PC-3 (cell line): ENCODE results near the gene DOK7. TPM values are rescaled to one million over a fixed set of nuclear protein-coding genes. Genes with fewer than 3 reads are reported as not detected.
"Not testable (repeated sequence)": the region's sequence is repeated elsewhere in the genome, so short reads cannot be mapped to it uniquely, and the experiment has no call there.

Experiments
- ATAC-seq: fragments of 200-7000 bp; cut with Tn5 transposase; 2 replicates; pipeline ENCODE4 v1.9.1; 2020; ENCODE audit warnings: mild to moderate bottlenecking, moderate library complexity
- BruUV-seq: library from RNA; stranded (reverse); fragments of 400-500 nt; replicated peaks from 2 replicates; lab custom pipeline; 2021; lab: Mats Ljungman, UMichigan
- CTCF ChIA-PET: fragments of 300-600 bp; sonication (Branson Sonifier 250); formaldehyde crosslinking; loops from one replicate; lab custom pipeline; 2022; ENCODE audit warnings: antibody characterized with exemption; lab: Charles Lee
- POLR2A ChIA-PET: fragments of 300-600 bp; sonication (Branson Sonifier 250); formaldehyde crosslinking; loops from one replicate; lab custom pipeline; 2022; ENCODE audit warnings: antibody characterized with exemption; ENCODE audit not compliant: unreplicated experiment; lab: Charles Lee
- DNase-seq: peaks from one replicate; pipeline ENCODE4 v3.0.0-alpha.2; 2015
- H2AFZ ChIP-seq: fragments of 300-600 bp; sonication (generic); 2 replicates; pipeline ENCODE4 v1.6.0; 2016; ENCODE audit warnings: antibody characterized with exemption, low read length
- H3F3A ChIP-seq: fragments of 300-600 bp; sonication (generic); one replicate; pipeline ENCODE4 v1.6.0; 2017; ENCODE audit warnings: antibody characterized with exemption, low read length, control low read depth, mild to moderate bottlenecking; ENCODE audit not compliant: unreplicated experiment
- H3K27ac ChIP-seq: fragments of 300-600 bp; sonication (generic); 2 replicates; pipeline ENCODE4 v1.5.1; 2016; ENCODE audit warnings: mild to moderate bottlenecking, low read length
- H3K27me3 ChIP-seq: fragments of 300-600 bp; sonication (generic); 2 replicates; pipeline ENCODE4 v1.6.1; 2016; ENCODE audit warnings: low read length, mixed read lengths
- H3K36me3 ChIP-seq: fragments of 300-600 bp; sonication (generic); 2 replicates; pipeline ENCODE4 v1.6.1; 2016; ENCODE audit warnings: low read depth, mixed run types, low read length, mixed read lengths
- H3K4me1 ChIP-seq: fragments of 300-600 bp; sonication (generic); 2 replicates; pipeline ENCODE4 v1.5.1; 2016; ENCODE audit warnings: low read length; ENCODE audit not compliant: insufficient read depth
- H3K4me2 ChIP-seq: fragments of 300-600 bp; sonication (generic); 2 replicates; pipeline ENCODE4 v1.6.0; 2016; ENCODE audit warnings: low read length
- H3K4me3 ChIP-seq: fragments of 300-600 bp; sonication (generic); 2 replicates; pipeline ENCODE4 v1.5.1; 2016; ENCODE audit warnings: mild to moderate bottlenecking, low read length, mixed read lengths
- H3K79me2 ChIP-seq: fragments of 300-600 bp; sonication (generic); 2 replicates; pipeline ENCODE4 v1.6.1; 2017; ENCODE audit warnings: low read length, mixed read lengths
- H3K9ac ChIP-seq: fragments of 300-600 bp; sonication (generic); 2 replicates; pipeline ENCODE4 v1.6.0; 2016; ENCODE audit warnings: mild to moderate bottlenecking, low read length
- H3K9me2 ChIP-seq: fragments of 300-600 bp; sonication (generic); replicated peaks from 2 replicates; pipeline ENCODE4 v1.6.1; 2016; ENCODE audit warnings: mixed run types, low read length, mixed read lengths
- H3K9me3 ChIP-seq: fragments of 300-600 bp; sonication (generic); 2 replicates; pipeline ENCODE4 v1.6.1; 2016; ENCODE audit warnings: low read length, mixed read lengths
- H4K20me1 ChIP-seq: fragments of 300-600 bp; sonication (generic); 2 replicates; pipeline ENCODE4 v1.6.1; 2016; ENCODE audit warnings: low read length, mixed read lengths
- EZH2 ChIP-seq: fragments of 300-600 bp; sonication (generic); IDR thresholded peaks from one replicate; pipeline ENCODE4 v1.6.1; 2017; ENCODE audit warnings: antibody characterized with exemption, mild to moderate bottlenecking, low read length; ENCODE audit not compliant: unreplicated experiment
- EZH2phosphoT487 ChIP-seq: fragments of 300-600 bp; sonication (generic); IDR thresholded peaks from 2 replicates; pipeline ENCODE4 v1.6.1; 2018; ENCODE audit warnings: mild to moderate bottlenecking, antibody characterized with exemption, low read length, borderline replicate concordance
- intact Hi-C: fragments of 100-400 bp; cut with micrococcal nuclease; formaldehyde crosslinking; loops from 2 replicates; pipeline ENCODE4 v1.9.0; 2023
- total RNA-seq: library from RNA; depleted of rRNA; stranded (reverse); fragments of >200 nt; gene quantifications from 2 replicates; pipeline ENCODE4 v1.2.3, GENCODE V29; 2014; rRNA removed
- TF ChIP-seq, protein P1 (sequence below): fragments of 300-600 bp; sonication (generic); conservative IDR thresholded peaks from 2 replicates; pipeline ENCODE4 v1.5.1; 2017; ENCODE audit warnings: antibody characterized with exemption, low read depth, mild to moderate bottlenecking, low read length

DOK7 gene
- total RNA-seq, 1 experiment from 2014 or later, result 2.5 TPM

DNA sequence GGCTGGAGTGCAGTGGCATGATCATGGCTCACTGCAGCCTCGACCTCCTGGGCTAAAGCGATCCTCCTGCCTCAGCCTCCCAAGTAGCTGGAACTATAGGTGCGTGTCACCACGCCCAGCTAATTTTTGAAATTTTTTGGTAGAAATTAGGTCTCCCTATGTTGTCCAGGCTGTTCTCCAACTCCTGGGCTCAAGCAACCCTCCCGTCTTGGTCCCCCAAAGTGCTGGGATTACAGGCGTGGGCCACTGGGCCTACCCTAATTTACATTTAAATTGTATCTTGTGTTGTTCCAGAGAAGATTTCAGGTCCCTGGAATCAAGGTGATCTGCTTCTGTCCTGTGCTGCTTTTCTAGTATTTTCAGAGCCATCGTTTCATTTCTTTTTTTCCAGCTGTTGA, 70.3 kb downstream of the DOK7 start:
- peaks cover 35% of the 10 kb centered on the region for H3K79me2 ChIP-seq
- ChIA-PET POLR2A (no interaction called here), CTCF (no interaction called here)
- TF ChIP-seq EZH2, result no peak
- TF ChIP-seq EZH2phosphoT487, result no peak
- TF ChIP-seq, protein P1, sequence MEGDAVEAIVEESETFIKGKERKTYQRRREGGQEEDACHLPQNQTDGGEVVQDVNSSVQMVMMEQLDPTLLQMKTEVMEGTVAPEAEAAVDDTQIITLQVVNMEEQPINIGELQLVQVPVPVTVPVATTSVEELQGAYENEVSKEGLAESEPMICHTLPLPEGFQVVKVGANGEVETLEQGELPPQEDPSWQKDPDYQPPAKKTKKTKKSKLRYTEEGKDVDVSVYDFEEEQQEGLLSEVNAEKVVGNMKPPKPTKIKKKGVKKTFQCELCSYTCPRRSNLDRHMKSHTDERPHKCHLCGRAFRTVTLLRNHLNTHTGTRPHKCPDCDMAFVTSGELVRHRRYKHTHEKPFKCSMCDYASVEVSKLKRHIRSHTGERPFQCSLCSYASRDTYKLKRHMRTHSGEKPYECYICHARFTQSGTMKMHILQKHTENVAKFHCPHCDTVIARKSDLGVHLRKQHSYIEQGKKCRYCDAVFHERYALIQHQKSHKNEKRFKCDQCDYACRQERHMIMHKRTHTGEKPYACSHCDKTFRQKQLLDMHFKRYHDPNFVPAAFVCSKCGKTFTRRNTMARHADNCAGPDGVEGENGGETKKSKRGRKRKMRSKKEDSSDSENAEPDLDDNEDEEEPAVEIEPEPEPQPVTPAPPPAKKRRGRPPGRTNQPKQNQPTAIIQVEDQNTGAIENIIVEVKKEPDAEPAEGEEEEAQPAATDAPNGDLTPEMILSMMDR, result no peak
- no peaks in the 10 kb centered on the region for H3K9me3 ChIP-seq
- DNase-seq, result no peak
- no peaks in the 10 kb centered on the region for H3F3A ChIP-seq
- intact Hi-C loops, result loop anchor here (5.0 kb wide), 1 partner anchor 424 kb away; no protein-coding TSS in a partner anchor
- no peak for ATAC-seq
- H3K36me3 ChIP-seq, result no peaks in the 10 kb centered on the region; the same call in 1 of the 2 replicates
- peaks cover 17% of the 10 kb centered on the region; the same call in 1 of the 2 replicates for H4K20me1 ChIP-seq
- H3K27ac ChIP-seq, result no peak overlapping the region
- no peak overlapping the region for H3K9ac ChIP-seq
- H3K4me3 ChIP-seq, result no peak overlapping the region
- no TSS peak for BruUV-seq
- no peaks in the 10 kb centered on the region for H3K9me2 ChIP-seq
- no peak overlapping the region for H3K4me2 ChIP-seq
- H2AFZ ChIP-seq, result no peak overlapping the region
- no peaks in the 10 kb centered on the region for H3K27me3 ChIP-seq
- H3K4me1 ChIP-seq, result peaks cover 8% of the 10 kb centered on the region; the same call in 1 of the 2 replicates

DNA sequence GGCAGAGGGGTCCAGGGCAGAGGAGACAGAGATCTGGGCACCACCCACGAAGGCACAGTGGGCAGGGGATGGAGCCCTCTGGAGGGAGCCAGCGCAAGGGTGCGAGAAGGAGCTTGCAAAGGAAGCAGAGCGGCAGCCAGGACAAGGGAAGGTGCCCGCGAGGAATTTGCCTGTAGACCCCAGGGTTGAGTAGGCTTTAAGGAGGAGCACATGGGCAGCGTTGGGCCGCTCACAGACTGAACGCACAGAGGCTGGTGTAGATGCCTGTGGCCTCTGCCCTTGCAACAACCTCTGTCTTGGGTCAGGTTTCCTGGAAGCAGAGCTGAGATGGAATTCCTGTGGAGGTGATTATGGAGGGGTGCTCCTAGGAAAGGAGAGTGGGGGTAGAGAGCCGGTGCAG, 72.7 kb downstream of the DOK7 start:
- H3K9me2 ChIP-seq, H3K9me3 ChIP-seq, H3K27ac ChIP-seq, H3K9ac ChIP-seq, POLR2A ChIA-PET, H3K4me3 ChIP-seq, H3K4me2 ChIP-seq, DNase-seq, intact Hi-C loops, H4K20me1 ChIP-seq, H3K36me3 ChIP-seq, H3K4me1 ChIP-seq, BruUV-seq, H3F3A ChIP-seq, H2AFZ ChIP-seq, ATAC-seq, H3K27me3 ChIP-seq, CTCF ChIA-PET: not testable (repeated sequence)
- peaks cover 13% of the 10 kb centered on the region for H3K79me2 ChIP-seq

DNA sequence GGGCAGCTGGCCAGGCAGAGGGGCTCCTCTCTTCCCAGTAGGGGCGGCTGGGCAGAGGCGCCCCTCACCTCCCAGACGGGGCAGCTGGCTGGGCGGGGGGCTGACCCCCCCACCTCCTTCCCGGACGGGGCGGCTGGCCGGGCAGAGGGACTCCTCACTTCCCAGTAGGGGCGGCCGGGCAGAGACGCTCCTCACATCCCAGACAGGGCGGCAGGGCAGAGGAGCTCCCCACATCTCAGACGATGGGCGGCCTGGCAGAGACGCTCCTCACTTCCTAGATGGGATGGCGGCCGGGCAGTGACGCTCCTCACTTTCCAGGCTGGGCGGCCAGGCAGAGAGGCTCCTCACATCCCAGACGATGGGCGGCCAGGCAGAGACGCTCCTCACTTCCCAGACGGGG, 75.8 kb downstream of the DOK7 start:
- POLR2A ChIA-PET, DNase-seq, ATAC-seq, H2AFZ ChIP-seq, H3F3A ChIP-seq, H3K27ac ChIP-seq, H4K20me1 ChIP-seq, H3K9me3 ChIP-seq, intact Hi-C loops, H3K4me2 ChIP-seq, H3K36me3 ChIP-seq, H3K9ac ChIP-seq, H3K27me3 ChIP-seq, H3K9me2 ChIP-seq, CTCF ChIA-PET, H3K79me2 ChIP-seq, BruUV-seq, H3K4me3 ChIP-seq, H3K4me1 ChIP-seq: not testable (repeated sequence)

DNA sequence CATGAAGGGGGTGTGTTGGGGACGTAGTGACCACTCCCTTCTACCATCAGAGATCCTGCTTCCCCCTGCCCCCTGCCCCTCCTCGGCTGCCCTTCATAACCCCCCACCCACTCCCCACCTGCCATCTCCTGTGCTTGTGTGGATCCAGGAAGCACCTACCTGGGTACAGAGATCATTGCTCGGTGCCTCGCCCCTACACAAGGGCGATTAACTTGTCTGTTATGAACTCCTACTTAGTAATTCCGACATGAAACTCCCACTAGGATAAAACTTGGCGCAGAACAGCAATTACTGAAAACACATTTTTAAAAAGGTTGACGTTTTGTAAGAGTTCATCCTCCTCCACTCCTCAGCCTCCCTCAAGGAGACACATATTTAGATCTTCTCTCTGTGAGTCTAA, 80.3 kb downstream of the DOK7 start:
- H3K4me3 ChIP-seq, DNase-seq, H3K9me3 ChIP-seq, intact Hi-C loops, H3K9ac ChIP-seq, CTCF ChIA-PET, H4K20me1 ChIP-seq, H2AFZ ChIP-seq, H3K36me3 ChIP-seq, H3K4me1 ChIP-seq, H3K79me2 ChIP-seq, H3K4me2 ChIP-seq, ATAC-seq, BruUV-seq, H3K27ac ChIP-seq, H3F3A ChIP-seq, H3K27me3 ChIP-seq, POLR2A ChIA-PET, H3K9me2 ChIP-seq: not testable (repeated sequence)

Other genes with a start within 250 kb of the DOK7 start
- 0.77 and 1.3 TPM in 2 replicates for gene MSANTD1, start 214.1 kb upstream of the DOK7 start, total RNA-seq
- gene RGS12, start 170.3 kb upstream of the DOK7 start, total RNA-seq, result 10.3 and 13.8 TPM in 2 replicates
- gene HGFAC, start 21.3 kb upstream of the DOK7 start, total RNA-seq, result 0.04 and 0.58 TPM in 2 replicates
- gene LRPAP1, start 69.1 kb downstream of the DOK7 start, total RNA-seq, result 133 and 148 TPM in 2 replicates